ENCODE measurements around the gene RGSL1.

The RGSL1 gene

DNA sequence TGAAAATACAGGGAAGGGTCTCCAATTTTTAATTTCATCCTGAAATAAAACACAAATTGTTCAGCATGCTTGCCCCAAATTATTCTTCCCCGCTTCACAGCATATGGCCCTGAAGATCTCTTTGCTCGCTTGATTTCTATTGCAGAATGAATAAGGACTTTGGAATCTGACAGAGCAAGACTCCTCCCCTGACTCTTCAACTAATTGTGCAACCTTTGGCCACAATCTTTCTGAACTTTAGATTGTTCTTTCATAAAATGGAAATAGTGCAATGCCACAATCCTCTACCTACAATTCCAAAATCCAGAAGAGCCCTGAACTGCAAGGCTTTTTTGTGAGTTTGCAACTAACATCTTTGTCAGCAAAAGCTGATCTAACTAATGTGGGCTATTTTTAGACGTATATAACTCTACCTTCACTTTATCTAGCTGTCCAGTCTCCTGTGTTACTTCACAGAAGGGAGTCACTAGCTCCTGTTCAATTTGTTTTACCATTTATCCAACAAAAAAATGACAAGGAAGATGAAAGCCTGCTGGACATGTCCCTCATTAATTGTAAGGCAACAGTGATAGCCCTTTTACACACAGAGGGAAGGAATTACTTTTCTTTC, 125.7 kb downstream of the RGSL1 start:
- FAIRE-seq (no peak), DNase-seq (ENCODE audit: insufficient read length) (no peak)
- no peak for TF ChIP-seq POLR2AphosphoS5 (IDR thresholded peaks at IDR 0.05; ENCODE audit: low read depth, low read length)
- TF ChIP-seq TAF1 (IDR thresholded peaks at IDR 0.05; ENCODE audit: borderline replicate concordance, low read depth, low read length) = no peak
- no peak for TF ChIP-seq POLR2A (IDR thresholded peaks at IDR 0.05; ENCODE audit: low read depth, low read length)

DNA sequence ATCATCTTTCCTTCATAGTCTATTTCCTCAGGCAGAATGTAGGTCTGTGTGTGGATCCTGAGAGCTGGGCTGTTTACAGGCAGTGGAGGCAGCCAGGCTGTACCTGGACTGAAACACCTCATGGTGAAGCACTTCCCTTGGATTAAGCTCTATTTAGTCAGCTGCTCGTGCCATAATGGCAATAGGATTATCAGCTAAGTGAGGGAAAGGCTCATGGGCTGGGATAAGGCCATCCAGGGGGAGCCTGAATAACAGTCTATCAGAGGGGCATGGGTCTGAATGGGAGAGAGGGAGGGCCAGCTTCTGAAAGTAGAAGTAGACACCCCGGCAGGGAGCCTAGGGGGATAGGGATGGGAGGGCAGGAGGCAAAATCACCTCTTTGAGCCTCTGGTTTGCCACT, 130.8 kb downstream of the RGSL1 start:
- no peak for TF ChIP-seq POLR2AphosphoS5 (IDR thresholded peaks at IDR 0.05; ENCODE audit: low read depth, low read length)
- TF ChIP-seq POLR2A (IDR thresholded peaks at IDR 0.05; ENCODE audit: low read depth, low read length) = no peak
- no peak for TF ChIP-seq TAF1 (IDR thresholded peaks at IDR 0.05; ENCODE audit: borderline replicate concordance, low read depth, low read length)
- FAIRE-seq (no peak), DNase-seq (ENCODE audit: insufficient read length) (no peak)

DNA sequence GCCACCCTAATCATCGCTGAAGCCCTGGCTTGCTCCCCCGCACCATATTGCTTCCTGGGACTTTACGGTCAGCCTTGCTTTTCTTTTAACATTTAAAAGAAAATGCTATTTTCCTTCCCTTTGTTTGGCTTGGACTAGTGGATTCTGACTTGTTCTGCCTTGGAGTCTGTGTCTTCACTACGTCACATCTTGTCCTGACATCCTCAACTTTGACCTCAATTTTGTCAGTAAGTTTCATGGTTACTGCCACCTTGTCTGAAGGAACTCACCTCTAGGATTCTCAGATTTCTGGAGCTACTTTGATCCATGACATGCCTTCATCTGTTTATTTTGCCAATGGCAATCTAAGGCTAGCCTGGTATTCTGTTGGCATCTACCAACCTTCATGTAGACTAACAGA, 134.8 kb downstream of the RGSL1 start:
- TF ChIP-seq POLR2AphosphoS5 (IDR thresholded peaks at IDR 0.05; ENCODE audit: low read depth, low read length) = no peak
- no peak for TF ChIP-seq TAF1 (IDR thresholded peaks at IDR 0.05; ENCODE audit: borderline replicate concordance, low read depth, low read length)
- TF ChIP-seq POLR2A (IDR thresholded peaks at IDR 0.05; ENCODE audit: low read depth, low read length) = no peak
- FAIRE-seq (no peak), DNase-seq (ENCODE audit: insufficient read length) (no peak)

DNA sequence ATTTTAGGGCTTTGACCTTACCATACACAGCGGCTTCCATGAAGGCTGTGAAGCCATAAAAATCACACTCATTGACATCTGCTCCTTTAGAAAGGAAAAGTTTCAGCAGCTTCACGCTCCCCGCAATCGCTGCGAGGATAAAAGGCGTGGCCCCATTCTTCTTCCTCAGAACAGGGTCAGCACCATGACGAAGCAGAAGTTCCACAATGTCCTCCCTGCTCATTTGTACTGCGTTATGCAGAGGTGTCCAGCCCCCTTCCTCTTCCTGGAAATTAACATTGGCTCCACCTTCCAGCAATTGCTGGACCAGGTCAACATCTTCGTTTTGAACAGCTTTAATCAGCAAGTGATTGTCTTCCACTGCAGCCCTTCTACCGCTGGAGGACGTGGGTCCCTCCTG, 136.4 kb downstream of the RGSL1 start:
- no peak for DNase-seq (ENCODE audit: insufficient read length)
- no peak for FAIRE-seq

DNA sequence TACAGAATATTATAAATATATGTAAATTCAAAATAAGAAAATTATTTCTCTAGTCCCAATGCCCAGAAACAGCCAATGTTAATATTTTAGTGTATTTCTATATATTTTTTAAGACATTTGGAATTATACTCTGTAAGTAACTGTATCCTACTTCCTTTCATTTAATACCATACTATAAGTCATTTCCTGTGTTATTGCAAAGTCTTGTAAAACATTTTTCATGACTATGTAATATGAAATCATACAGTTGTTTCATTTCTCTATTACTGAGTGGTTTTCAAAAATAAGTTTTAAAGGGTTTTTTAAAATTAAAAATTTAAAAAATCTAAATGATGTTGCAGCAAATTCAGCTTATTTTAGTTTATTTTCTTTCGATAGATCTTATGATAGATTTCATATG, 137.1 kb downstream of the RGSL1 start:
- no peak for TF ChIP-seq TAF1 (IDR thresholded peaks at IDR 0.05; ENCODE audit: borderline replicate concordance, low read depth, low read length)
- TF ChIP-seq POLR2AphosphoS5 (IDR thresholded peaks at IDR 0.05; ENCODE audit: low read depth, low read length) = no peak
- TF ChIP-seq POLR2A (IDR thresholded peaks at IDR 0.05; ENCODE audit: low read depth, low read length) = no peak
- FAIRE-seq (no peak), DNase-seq (ENCODE audit: insufficient read length) (no peak)

More for the DNA sequence above, 136.4 kb downstream of the RGSL1 start:
- no peak for TF ChIP-seq TAF1 (IDR thresholded peaks at IDR 0.05; ENCODE audit: borderline replicate concordance, low read depth, low read length)

DNA sequence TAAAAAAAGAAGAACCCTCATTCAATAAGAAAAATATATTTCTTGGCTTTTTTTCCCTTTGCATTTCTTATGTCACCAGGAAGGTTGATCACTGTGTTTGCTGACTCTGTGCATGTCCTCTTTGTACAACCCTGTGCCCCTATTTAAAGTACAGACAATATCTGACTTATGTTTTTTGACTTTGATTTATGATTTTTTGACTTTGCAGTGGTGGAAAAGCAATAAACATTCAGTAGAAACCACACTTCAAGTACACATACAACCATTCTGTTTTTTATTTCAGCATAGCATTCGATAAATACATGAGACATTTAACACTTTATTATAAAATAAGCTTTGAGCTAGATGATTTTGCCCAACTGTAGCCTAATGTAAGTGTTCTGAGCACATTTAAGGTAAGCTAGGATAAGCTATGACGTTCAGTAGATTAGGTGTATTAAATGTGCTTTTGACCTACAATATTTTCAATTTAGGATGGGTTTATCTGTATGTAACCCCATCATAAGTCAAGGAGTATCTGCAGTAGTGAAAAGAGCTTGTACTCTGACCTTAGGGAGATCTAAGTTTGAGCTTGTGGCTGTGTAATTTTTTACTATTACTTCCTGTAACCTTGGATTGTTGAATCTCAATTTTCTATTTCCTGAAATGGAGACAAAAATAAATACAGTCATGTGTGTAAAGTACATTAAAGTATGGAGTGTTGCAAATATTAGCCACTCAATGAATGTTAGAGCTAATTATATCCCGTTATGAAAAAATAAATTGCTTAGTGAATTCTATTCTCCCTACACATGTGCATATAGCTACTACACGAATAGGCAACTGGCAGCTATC, 137.9 kb downstream of the RGSL1 start:
- no peak for DNase-seq (ENCODE audit: insufficient read length)
- no peak for FAIRE-seq
- TF ChIP-seq POLR2A (IDR thresholded peaks at IDR 0.05; ENCODE audit: low read depth, low read length) (no peak), TAF1 (IDR thresholded peaks at IDR 0.05; ENCODE audit: borderline replicate concordance, low read depth, low read length) (no peak), POLR2AphosphoS5 (IDR thresholded peaks at IDR 0.05; ENCODE audit: low read depth, low read length) (no peak)

DNA sequence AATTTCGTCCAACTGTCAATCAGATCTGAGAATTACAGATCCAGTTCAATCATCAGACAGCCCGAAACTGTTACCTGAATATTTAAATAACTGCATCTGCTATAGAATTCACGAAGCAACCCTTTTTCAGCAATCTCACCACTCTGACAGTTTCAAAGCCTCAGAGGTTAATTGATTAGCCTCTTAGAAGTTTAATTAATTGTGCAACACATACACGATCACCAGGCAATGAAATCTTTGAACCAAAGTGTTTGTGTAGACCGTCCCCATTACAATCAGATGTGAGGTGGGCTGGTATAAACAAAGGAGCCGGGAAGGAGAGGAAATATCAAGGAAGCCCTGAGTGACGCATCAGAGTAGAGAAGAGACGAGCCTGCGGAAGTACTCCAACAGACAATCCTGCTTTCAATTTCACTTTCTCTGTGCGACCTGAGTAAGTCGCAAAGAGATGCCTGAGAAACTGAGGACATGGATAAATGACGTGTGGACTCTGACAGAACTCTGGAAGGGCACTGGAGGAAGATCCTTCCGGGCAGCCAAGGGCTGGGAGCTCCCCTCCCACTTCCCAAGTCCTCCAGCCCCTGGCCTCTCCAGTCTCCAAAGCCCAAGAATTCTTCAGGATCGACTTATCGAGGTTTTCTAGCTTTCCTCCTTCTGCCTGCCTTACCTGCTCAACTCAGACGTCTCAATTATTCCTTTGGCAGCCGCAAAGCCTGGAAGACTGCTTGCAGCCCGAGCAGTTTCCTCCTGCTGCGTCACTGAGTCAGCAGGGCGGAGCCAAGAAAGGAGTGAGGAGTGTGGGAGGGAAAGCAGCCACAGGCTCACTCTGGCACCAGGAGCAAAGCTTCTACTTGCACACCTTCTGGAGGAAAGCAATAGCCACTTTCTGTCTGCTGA, 138.8 kb downstream of the RGSL1 start, which contains the start of gene RNASEL:
Gene RNASEL (minus strand): TSS at position 757 of the 897 bp plus-strand sequence. CDS start 2,450 bp downstream, outside the sequence.
- DNase-seq (ENCODE audit: insufficient read length) (no peak), FAIRE-seq (peak; percentile 93)
- TF ChIP-seq POLR2A (IDR thresholded peaks at IDR 0.05; ENCODE audit: low read depth, low read length) (peak; percentile 24; the same call in 1 of the 2 replicates), POLR2AphosphoS5 (IDR thresholded peaks at IDR 0.05; ENCODE audit: low read depth, low read length) (no peak)

DNA sequence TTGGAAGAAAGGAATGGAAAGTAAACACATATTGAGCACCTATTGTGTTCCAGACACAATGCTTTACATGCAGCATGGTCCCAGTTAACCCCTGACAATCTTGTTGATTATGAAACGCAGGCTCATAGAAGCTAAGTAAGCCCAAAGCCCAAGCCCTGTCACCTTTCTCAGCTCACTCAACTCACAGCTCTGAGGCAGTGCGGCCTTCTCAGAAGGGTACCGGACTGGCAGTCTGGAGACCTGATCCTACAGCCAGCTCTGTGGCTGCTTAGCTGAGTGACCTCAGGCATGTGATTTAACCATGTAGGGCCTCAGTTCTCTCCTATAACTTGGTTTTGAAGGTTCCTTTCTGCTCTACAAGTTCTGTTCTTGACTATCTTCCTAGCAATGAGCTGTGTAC, 139.6 kb downstream of the RGSL1 start:
- TF ChIP-seq POLR2AphosphoS5 (IDR thresholded peaks at IDR 0.05; ENCODE audit: low read depth, low read length) (no peak), TAF1 (IDR thresholded peaks at IDR 0.05; ENCODE audit: borderline replicate concordance, low read depth, low read length) (no peak), POLR2A (IDR thresholded peaks at IDR 0.05; ENCODE audit: low read depth, low read length) (no peak)
- DNase-seq (ENCODE audit: insufficient read length) (no peak), FAIRE-seq (peak; percentile 61)

DNA sequence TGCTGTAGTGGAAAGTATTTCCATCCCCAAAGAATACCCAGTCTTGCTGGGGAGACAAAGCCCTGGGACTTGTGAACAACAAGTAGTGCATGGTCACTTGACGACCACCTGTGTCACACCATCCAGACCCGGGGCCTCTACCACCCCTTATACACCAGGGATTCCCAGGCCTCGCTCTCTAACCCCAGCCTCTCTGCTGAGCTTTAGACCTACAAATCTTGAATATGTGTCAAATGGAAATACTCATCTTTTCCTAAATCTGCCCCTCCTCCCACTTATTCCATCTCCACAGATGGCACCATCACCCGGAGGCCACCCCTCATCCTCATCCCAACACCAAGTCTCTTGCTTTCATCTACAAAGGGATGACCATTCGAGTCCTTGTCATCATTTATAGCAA, 140.0 kb downstream of the RGSL1 start:
- FAIRE-seq (no peak), DNase-seq (ENCODE audit: insufficient read length) (no peak)
- TF ChIP-seq POLR2A (IDR thresholded peaks at IDR 0.05; ENCODE audit: low read depth, low read length) = no peak
- TF ChIP-seq POLR2AphosphoS5 (IDR thresholded peaks at IDR 0.05; ENCODE audit: low read depth, low read length) = no peak
- no peak for TF ChIP-seq TAF1 (IDR thresholded peaks at IDR 0.05; ENCODE audit: borderline replicate concordance, low read depth, low read length)

DNA sequence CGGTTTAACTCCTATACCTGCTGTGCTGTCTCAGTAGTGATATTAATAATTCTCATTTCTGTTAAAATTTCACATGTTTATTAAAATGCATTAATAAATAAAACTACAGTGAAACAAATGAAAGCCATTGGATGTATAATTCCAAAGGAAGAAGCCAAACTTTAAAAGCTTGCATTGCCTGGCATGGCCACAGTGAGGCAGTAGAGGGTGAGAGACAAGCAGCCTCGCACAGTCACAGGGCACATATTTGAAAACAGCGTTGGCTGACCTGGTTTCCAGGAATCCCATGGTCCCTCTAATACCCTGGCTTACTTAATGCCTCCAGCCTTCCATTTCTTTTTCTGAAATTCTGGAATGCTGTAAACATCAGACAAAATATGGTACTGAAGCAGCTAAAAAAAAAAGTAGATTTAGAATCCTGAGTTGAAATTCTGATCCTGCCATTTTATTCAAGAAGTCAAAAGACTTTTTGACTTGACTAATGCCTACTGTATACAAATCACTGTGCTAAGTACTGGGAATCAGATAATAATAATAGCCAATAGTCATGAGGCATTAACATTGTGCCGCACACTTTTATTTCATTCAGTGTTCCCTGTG, 145.8 kb downstream of the RGSL1 start:
- FAIRE-seq = peak; percentile 76
- TF ChIP-seq POLR2AphosphoS5 (IDR thresholded peaks at IDR 0.05; ENCODE audit: low read depth, low read length) (no peak), POLR2A (IDR thresholded peaks at IDR 0.05; ENCODE audit: low read depth, low read length) (no peak), TAF1 (IDR thresholded peaks at IDR 0.05; ENCODE audit: borderline replicate concordance, low read depth, low read length) (no peak)
- no peak for DNase-seq (ENCODE audit: insufficient read length)

DNA sequence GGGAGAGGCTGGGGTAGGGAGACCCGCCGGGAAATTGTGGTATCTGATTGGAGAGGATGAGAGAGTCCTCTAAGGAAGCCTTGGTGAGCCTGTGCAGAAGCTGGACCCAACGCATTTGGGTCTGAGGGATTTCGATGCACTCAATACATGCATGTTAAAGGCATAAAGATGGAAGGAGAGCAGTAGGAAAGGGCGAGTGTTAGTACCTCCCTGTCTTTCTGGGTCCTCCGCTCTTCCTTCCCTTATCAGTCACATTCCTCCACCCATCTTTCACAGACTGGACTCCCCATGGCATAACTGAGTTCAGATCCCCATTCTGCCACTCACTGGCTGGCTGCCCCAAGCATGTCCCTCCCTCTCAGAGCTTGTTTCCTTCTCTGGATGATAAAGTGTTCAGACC, 147.0 kb downstream of the RGSL1 start:
- DNase-seq (ENCODE audit: insufficient read length) = no peak
- FAIRE-seq = no peak
- TF ChIP-seq TAF1 (IDR thresholded peaks at IDR 0.05; ENCODE audit: borderline replicate concordance, low read depth, low read length) (no peak), POLR2AphosphoS5 (IDR thresholded peaks at IDR 0.05; ENCODE audit: low read depth, low read length) (no peak), POLR2A (IDR thresholded peaks at IDR 0.05; ENCODE audit: low read depth, low read length) (no peak)

Data from GM12892 (cell line).